Astrocyte of the cerebellum (primary cell): Measurements from ENCODE around the gene SETD2.

Source experiments
- DNase-seq: peaks from one replicate; pipeline ENCODE4 v3.0.0-alpha.2; 2011; ENCODE audit warnings: low read depth
- H3K4me3 ChIP-seq: 2 replicates; pipeline ENCODE4 v1.5.1; 2011; ENCODE audit warnings: mild to moderate bottlenecking, low read depth, low read length, moderate library complexity
- CTCF ChIP-seq: IDR thresholded peaks from 2 replicates; pipeline ENCODE4 v1.5.1; 2012; ENCODE audit warnings: low read length, low read depth, moderate library complexity, mild to moderate bottlenecking; ENCODE audit errors: missing control alignments
- in situ Hi-C: cut with HindIII; loops from 2 replicates; pipeline ENCODE4 v1.10.0; 2017; ENCODE audit warnings: low sequenced_read_pairs

SETD2 gene

DNA sequence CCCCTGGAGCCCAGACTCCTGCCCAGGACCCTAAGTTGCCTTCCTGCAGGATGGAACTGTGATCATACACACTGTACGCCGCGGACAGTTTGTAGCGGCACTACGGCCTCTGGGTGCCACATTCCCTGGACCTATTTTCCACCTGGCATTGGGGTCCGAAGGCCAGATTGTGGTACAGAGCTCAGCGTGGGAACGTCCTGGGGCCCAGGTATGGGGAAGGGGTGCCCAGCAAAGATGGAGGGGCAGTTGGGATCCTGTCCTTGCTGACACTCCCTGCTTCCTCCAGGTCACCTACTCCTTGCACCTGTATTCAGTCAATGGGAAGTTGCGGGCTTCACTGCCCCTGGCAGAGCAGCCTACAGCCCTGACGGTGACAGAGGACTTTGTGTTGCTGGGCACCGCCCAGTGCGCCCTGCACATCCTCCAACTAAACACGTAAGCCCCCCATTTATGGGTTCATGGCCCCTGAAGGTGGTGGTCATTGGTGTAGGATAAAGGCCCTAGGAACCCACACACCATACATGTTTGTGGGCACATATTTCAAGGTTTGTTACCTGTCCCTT lies 155.6 kb downstream of the SETD2 start:
- no peak for TF ChIP-seq CTCF
- no peak for DNase-seq
- no peak overlapping the region for H3K4me3 ChIP-seq
- in situ Hi-C loops = no loop called here

DNA sequence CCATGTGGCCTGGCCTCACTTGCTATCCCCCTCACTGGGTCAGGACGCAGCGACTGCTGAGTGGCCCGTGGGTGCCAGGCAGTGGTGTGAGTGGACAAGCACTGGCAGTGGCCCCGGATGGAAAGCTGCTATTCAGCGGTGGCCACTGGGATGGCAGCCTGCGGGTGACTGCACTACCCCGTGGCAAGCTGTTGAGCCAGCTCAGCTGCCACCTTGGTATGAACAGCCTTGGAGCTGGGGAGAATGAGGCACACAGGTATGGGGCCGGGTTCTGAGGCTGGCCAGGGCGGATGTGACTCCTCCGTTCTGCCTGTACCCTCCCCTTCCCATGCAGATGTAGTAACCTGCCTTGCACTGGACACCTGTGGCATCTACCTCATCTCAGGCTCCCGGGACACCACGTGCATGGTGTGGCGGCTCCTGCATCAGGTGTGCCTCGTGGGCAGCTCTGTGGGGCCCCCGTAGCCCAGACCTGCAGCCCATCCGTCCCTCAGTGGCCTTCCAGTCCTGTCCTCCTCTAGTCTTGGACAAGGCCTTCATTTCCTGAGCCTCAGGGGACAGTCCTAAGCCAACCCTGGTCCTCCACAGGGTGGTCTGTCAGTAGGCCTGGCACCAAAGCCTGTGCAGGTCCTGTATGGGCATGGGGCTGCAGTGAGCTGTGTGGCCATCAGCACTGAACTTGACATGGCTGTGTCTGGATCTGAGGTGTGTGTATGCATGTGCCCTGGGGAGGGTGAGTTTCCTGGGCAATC lies 156.3 kb downstream of the SETD2 start:
- in situ Hi-C loops = no loop called here

GRCh38 chr3:47007001-47007400 lies 156.9 kb downstream of the SETD2 start:
- in situ Hi-C loops = no loop called here
- DNase-seq = no peak
- H3K4me3 ChIP-seq = no peak overlapping the region
- no peak for TF ChIP-seq CTCF

More for the DNA sequence above, 156.3 kb downstream of the SETD2 start:
- DNase-seq = no peak
- TF ChIP-seq CTCF = no peak
- H3K4me3 ChIP-seq = no peak overlapping the region

- no peak for DNase-seq
- in situ Hi-C loops = no loop called here
- no peak overlapping the region for H3K4me3 ChIP-seq
- no peak for TF ChIP-seq CTCF
Observed at GRCh38 chr3:47006145-47006651, 157.7 kb downstream of the SETD2 start.

- no peak for TF ChIP-seq CTCF
- no peak overlapping the region for H3K4me3 ChIP-seq
- in situ Hi-C loops = no loop called here
- no peak for DNase-seq
Observed at GRCh38 chr3:47005212-47006144, 158.4 kb downstream of the SETD2 start.
